Stimulated activated naive CD4-positive, alpha-beta T cell (primary cell): ENCODE results near the gene MIB2.
"Not testable (repeated sequence)": the region's sequence is repeated elsewhere in the genome, so short reads cannot be mapped to it uniquely, and the experiment has no call there.

Source experiments
- DNase-seq, 6 experiments: peaks; one replicate each; lab custom pipeline; 2025; lab: John Stamatoyannopoulos, UW

MIB2 gene

DNA sequence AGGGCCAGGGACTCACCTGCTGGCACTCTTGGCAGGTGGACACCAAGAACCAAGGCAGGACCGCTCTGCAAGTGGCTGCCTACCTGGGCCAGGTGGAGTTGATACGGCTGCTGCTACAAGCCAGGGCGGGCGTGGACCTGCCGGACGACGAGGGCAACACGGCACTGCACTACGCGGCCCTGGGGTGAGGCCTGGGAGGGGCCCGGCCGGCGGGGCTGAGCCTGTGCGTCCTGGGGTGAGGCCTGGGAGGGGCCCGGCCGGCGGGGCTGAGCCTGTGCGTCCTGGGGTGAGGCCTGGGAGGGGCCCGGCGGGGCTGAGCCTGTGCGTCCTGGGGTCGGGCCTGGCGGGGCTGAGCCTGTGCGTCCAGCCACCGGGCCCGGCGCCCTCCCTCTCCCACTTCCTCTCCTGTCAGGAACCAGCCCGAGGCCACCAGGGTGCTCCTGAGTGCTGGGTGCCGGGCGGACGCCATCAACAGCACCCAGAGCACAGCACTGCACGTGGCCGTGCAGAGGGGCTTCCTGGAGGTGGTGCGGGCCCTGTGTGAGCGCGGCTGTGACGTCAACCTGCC lies 12.0 kb downstream of the MIB2 start:
- DNase-seq: no peak

DNA sequence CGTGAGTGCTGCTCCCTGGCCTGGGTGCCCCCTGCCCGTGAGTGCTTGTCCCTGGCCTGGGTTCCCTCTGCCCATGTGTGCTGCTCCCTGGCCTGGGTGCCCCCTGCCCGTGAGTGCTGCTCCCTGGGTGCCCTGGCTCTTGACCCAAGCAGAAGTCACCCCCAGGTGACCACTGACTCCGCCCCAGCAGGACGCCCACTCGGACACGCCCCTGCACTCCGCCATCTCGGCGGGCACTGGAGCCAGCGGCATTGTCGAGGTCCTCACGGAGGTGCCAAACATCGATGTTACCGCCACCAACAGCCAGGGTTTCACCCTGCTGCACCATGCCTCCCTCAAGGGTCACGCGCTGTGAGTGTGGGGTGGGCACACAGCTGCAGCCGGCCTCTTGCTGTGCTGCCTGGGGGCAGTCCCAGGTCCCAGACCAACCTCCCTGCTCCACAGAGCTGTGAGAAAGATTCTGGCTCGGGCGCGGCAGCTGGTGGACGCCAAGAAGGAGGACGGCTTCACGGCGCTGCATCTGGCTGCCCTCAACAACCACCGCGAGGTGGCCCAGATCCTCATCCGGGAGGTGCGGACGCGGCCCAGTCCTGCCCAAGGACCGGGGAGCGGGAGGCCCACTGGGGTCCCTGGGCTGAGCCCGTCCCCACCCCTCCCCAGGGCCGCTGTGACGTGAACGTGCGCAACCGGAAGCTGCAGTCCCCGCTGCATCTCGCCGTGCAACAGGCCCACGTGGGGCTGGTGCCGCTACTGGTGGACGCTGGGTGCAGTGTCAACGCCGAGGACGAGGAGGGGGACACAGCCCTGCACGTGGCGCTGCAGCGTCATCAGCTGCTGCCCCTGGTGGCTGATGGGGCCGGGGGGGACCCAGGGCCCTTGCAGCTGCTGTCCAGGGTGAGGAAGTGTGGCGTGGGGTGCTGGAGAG lies 12.8 kb downstream of the MIB2 start:
- no peak for DNase-seq

DNA sequence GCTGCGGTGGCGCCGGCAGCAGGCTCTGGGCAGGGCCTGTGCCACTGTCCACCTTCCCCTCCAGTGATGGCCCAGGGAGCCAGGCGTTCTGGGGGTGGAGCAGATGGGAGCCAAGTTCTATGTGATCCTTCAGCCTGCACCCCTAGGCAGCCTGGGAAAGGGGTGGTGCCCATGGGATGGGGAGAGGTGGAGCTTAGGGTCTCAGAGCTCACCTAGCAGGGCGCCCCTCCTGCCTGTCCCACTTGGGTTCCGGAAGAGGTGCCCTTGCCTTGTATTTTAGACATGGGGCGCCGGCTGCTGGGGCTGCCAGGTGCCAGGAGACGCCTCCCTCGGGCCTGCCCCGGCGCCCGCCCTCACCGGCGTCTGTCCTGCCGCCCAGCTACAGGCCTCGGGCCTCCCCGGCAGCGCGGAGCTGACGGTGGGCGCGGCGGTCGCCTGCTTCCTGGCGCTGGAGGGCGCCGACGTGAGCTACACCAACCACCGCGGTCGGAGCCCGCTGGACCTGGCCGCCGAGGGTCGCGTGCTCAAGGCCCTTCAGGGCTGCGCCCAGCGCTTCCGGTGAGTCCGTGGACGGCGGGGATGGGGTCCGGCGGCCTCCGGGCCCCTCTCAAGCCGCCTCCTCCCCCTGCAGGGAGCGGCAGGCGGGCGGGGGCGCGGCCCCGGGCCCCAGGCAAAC lies 13.6 kb downstream of the MIB2 start:
- DNase-seq: peak in 5 of 6 experiments; percentile 32 to 49 (median 43)

DNA sequence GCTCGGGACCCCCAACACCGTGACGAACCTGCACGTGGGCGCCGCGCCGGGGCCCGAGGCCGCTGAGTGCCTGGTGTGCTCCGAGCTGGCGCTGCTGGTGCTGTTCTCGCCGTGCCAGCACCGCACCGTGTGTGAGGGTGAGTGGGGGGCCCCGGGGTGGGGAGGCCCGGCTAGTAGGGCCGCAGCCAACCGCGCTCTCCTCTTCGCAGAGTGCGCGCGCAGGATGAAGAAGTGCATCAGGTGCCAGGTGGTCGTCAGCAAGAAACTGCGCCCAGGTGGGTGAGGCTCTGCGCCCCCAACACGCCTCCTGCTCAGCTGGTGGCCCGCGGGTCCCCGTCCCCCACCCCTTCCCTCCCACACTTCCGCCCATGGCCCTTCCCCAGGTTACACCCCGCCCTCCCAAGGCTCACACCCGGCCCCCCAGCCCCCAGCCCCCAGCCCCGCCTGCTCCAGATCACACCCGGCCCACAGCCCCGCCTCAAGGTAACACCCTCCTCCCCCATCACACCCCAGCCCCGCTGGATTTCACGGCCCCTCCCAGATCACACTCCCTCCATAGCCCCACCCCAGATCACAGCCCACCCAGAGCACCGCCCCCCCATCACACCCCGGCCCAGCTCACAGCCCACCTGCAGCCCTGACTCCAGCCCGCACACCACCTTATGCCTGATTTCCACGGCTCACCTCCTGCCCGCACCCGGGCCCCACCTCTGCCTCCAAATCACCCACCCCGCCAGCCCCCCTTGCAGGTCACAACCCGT lies 14.3 kb downstream of the MIB2 start:
- peak; percentile 72 to 85 (median 82) for DNase-seq

DNA sequence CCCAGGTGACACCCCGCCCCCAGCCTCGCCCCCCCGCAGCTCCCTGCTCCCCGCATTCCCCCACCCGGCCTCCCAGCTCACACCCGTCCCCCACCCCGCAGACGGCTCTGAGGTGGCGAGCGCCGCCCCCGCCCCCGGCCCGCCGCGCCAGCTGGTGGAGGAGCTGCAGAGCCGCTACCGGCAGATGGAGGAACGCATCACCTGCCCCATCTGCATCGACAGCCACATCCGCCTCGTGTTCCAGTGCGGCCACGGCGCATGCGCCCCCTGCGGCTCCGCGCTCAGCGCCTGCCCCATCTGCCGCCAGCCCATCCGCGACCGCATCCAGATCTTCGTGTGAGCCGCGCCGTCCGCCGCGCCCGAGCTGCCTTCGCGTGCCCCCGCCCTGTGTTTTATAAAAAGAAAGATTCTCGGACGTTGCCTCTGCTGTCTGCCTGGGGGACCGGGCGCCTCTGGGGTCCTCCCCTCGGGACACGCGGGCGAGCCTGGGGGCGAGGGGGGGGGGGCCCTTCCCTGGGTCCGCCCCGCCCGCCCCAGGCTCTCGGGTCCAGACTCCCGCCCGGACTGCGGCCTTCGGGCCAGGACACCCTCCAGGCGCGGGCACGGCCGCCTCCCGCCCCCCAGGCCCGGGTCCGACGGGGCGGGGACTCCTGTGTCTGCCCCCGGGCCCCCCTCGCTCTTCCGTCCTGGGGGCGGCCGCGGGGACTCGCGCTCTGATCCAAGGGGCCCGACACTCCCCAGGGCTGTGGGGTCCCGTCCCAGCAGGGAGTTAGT lies 15.1 kb downstream of the MIB2 start:
- peak; percentile 85 to 95 (median 92) for DNase-seq

DNA sequence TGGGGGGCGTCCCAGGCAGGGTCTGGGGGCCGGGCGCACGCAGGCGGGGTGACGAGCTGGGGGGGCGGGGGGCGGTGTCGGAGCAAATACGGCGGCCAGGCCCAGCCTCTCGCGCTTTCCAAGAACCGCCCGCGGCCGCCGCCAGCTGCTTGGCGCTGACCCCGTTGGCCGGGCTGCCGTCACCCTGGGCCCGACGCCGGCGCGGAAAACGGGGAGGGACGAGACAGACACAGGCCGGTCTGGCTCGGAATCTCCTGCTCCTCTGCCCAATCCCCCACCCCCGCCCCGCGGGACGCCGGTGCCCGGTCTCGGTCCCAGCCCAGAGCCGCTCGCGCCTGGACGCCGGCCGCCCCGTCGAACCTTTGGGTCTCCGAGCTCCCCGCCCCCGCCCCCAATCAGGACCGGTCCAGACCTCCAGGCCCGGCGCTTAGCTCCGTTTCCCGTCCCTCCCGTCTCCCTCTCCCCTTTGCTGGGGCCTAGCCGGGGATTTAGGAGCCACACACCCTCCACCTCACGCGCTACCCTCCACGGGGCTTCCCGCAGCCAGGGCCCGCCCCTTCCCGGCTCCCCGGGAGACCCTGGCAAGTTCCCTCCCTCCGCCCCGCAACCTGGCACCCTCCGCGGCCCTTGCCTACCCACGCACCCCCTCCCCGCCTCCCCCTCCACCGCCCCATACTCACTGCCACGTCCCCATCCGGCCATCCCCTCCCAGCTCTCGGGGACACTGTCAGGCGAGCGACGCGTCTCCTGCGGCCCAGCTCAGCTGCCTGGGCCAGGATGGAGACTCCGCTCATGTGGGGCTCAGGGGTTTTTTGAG lies 15.9 kb downstream of the MIB2 start:
- DNase-seq: peak in 1 of 6 experiments; percentile 39

DNA sequence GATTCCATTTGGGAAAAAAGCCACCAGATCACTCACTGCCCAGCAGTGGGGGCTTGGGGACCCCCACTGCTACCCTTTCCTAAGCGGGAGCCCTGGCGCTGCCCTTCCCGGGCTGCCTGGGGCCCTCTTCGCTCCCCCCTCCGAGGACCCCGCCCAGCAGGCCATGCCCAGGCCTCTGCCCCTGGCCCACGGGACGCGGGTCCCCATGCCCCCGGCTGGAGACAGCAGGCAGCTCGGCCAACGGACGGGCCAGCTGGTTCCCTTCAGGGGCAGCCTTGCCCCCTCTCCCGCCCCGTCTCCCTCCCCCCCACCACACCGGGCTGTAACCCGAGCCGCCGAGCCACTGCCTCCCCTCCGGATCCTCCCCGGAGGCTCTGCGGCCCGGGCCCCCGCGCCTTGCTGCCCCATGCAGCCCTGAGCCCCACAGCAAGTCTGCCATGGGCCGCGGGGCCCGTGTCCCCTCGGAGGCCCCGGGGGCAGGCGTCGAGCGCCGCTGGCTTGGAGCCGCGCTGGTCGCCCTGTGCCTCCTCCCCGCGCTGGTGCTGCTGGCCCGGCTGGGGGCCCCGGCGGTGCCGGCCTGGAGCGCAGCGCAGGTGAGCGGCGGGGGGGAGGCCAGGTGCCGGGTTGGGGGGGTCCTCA lies 16.6 kb downstream of the MIB2 start, which contains the start of gene MMP23B:
Gene MMP23B, plus strand, starts transcription at position 392 of the 639 bp plus-strand sequence. Its CDS starts 46 bp downstream, at position 438.
- no peak for DNase-seq

DNA sequence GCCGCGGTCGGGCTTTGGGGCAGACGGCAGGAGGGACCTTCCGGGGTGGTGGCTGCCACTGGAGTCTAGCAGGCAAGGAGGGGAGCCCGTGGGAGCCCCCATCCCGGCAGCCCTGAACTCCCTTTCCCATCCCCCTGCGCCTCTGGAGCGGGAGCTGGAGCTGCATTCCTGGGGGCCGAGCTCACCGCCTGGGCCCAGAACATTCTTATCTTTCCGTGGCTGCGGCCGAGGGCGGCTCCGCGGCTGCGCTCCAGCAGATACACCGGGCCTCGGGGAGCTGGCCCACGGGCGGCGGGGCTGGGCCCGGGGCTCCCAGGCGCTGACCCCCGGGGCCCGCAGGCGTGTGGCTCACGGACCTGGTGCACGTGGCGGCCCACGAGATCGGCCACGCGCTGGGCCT lies 18.1 kb downstream of the MIB2 start:
- not testable (repeated sequence) for DNase-seq

DNA sequence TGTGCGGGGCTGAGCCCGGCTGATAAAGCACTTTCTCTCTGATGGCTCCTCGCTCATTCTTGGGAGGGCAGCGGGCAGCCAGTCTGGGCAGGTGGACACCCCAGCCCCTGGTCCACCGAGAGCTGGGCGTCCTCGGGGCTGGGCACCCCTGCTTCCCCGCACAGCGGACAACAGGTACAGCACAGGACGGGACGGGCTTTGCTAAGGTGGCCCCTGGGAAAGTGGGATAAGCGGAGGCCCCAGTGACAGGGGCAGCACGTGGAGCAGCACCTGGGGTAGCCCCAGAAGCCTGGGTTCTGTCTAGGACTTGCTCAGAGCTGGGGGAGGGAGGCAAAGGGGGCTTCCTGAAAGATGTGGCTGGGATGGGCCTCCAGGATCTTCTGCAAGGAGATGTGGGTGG lies 19.3 kb downstream of the MIB2 start:
- not testable (repeated sequence) for DNase-seq

DNA sequence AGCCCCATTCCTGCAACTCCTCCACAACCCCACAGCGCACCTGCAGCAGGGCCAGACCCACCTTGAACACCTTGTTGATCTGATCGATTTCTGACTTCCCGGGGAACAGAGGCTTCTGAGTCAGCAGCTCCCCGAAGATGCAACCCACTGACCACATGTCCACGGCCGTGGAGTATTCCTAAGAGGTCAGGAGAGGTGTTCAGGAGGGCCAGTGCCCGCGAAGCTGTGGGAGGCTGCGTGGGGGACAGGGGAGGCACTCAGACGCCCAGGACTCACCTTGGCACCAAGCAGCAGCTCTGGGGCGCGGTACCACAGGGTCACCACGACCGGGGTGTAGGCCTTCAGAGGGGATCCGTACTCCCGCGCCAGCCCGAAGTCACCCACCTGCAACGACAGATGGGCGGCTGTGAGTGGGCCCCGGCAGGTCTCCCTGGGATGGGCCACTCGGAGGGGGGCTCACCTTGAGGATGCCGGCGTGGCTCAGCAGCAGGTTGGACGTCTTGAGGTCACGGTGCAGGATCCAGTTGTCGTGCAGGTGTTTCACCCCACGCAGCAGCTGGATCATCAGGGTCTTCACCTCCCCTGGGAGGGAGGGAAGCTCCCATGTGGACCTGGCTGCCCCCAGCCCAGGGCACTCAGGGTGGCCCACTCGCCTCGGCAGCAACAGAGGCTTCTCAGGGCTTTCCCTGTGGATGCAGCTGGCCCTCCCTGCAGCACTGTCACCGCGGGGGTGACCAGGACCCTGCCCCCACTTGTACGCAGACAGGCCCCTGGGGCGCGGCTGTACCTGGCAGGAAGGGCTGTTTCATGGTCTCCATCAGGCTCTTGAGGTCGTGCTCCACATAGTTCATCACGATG lies 21.6 kb downstream of the MIB2 start:
- DNase-seq: not testable (repeated sequence)

DNA sequence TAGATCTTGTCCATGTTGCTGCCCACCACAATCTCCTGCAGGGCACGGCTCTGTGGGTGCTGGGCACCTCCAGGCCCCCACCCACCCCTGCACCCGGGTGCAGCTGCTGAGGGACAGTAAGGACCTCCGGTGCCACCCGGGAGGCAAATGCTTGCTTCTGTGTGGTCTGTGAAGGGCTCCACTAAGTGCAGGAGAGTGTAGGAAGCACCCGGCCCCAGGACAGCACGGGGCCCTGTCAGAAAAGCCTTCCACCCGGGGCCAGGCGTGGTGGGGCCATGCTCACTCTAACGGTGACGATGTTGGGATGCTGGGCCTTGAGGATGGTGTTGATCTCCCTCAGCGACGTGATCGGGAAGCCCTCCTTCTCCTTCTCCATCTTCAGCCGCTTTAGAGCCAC lies 22.2 kb downstream of the MIB2 start:
- DNase-seq: not testable (repeated sequence)

DNA sequence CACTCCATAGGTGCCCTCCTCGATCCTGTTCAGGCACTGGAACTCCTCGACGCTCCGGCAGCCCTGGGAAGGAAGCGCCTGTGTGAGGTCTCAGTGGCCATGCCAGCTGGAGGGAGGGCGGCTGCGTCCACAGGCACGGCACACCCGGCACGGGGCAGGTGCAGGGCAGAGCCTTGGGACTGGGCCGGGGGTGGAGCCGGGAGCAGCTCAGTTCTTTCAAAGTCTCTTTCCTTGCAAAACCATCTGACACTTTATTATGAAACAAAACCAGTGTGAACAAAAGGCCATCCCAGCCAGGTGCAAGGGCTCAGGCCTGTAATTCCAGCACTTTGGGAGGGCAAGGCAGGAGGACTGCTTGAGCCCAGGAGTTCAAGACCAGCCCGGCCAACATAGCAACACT lies 23.2 kb downstream of the MIB2 start:
- not testable (repeated sequence) for DNase-seq

DNA sequence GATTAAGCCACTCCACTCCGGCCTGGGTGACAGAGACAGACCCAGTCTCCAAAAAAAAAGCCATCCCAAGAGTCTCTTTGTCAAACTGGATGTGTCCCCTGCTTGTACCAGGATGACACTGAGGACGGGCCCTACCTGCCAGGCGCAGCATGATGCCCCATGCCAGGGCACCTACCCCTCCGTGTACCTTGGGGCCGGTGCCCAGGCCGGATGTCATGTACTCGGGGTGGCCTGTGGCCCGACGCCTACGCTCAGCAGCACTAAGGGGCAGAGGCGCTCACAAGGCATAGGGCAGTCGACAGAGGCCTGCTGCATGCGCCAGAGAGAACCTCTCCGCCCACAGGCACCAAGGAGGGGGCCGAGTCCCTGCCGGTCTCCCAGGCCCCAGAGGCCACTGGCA lies 24.1 kb downstream of the MIB2 start:
- DNase-seq: not testable (repeated sequence)

DNA sequence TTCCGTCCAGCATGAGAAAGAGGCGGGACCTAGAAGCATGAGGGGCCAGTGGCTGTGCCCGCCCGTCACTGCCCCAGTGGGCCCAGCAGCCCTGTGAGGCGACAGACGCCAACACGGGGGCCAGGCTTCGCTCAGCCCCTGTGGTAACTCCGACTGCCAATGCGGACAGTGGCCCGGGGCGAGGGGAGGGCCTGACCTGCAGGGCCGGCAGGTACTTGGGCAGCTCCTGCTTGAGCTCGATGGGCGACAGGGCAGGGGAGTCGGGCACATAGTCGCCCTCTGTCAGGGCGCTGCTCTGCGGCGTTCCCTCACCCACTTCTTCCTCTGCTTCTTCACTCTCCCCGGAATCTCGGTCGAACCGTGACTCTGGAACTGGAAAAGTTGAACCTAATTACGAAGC lies 24.8 kb downstream of the MIB2 start:
- not testable (repeated sequence) for DNase-seq

DNA sequence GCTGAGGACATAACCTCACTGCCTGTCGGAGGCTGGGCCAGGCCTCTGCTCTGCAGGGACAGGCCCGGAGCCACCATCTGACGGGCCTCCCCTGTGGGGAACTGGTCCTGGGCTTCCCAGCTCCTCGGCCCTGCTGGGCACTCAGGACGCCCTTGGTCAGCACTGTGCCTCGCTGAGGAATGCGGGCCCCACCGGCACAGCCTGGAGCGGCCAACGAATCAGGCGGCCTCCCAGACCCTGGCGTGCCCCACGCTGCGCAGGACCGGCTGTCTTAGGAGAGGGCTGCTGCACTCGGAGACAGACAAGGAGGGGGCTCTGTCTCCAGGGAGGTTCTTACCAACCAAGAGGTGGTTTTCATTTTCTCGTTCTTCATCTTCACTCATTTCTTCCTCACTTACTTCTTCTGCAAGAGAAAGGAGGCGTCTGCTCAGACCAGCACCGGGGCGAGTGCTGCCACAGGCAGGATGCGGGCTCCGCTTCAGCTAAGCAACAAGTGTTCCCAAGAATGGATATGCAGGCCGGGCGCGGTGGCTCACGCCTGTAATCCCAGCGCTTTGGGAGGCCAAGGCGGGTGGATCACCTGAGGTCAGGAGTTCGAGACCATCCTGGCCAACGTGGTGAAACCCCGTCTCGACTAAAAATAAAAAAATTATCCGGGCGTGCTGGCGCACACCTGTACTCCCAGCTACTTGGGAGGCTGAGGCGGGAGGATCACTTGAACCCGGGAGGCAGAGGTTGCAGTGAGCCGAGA lies 25.6 kb downstream of the MIB2 start:
- not testable (repeated sequence) for DNase-seq

DNA sequence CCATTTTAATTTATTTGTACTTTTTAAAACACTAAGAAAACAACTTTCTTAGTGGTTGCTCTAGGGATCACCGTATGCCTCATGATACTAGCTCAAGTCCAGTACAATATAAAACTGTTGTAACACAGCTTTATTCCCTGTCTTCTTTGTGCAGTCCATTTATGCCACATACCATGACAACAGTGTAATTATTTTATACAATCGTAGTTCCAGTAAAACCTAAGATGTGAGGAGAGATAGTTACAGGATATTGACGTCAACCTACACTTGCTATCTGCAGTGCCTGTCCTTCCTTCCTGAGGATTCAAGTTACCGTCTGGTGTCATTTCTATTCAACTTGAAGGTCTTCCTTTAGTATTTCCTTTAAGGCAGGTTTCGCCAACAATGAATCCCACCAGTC lies 31.0 kb downstream of the MIB2 start:
- not testable (repeated sequence) for DNase-seq

DNA sequence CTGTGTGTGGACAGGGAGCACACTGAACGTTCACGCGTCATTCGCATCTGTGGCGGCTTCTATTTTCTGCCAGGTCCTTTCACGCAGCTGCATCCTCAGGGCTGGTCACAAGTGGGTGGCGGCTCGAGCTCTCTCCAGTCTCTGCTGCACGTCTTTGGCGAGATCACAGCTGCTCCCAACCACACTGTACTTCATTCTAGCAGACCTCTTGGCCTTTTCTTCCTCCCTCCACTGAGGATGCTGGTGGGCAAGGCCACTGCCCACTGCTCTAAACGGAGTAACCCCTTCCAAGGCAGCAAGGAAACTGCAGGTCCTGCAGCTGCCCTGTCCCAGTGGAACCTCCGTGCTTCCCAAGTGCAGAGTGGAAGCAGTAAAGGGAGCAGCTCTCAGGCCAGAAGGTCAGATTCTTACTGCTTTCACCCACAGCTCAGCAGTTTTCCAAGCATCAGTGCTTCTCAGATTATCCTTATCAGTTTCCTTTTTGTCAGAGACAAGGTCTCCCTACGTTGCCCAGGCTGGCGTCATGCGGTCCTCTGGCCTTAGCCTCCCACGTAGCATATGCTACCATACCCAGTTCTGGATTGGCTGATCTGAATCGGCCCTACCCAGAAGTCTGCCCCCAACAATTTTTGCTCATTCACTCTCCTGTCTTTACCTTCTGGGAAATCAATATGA lies 32.4 kb downstream of the MIB2 start:
- not testable (repeated sequence) for DNase-seq
